T-helper 2 cell (primary cell): ENCODE measurements around the gene FLRT2.

Experiments used
- DNase-seq, 5 experiments: peaks; one replicate each; pipeline versions ENCODE4 v3.0.0 to v3.0.0-alpha.2; 2012 to 2022

The FLRT2 gene

DNA sequence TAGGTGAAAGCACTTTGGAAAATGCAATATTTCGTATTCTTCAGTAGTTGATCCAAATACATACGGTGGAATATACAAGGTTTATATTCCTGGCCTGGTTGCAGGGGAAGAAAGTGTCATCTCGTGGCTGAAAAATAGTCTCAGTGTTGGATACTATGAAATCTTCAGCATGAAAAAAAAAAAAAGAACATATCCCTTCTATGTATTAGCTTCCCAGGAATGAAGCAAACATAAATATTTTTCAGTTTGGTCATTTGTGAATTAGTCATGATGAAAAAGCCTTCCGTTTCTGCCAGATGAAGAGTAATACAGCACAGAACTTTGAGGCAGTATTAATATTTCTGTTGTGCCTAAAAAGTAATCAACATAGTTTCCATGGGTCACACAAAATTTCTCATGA lies 36.7 kb downstream of the FLRT2 start:
- no peak for DNase-seq

DNA sequence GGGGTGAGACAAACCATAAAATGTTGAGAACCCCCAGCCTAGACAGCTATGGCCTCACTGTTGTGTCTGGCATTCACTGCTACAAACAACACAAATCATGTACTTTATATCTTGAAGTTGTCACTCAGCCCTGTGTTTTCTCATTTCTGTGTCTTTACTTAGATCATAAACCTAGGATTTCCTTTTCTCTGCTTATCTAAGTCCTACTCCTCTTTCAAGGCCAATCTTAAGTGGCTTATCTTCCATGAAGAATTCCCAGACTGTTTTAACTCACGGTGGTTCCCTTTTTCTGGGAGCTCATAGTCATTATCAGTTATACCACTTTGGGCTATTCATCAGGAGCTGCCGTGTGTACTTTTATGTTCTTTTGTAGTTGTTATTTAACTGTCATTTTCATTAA lies 42.1 kb downstream of the FLRT2 start:
- no peak for DNase-seq

DNA sequence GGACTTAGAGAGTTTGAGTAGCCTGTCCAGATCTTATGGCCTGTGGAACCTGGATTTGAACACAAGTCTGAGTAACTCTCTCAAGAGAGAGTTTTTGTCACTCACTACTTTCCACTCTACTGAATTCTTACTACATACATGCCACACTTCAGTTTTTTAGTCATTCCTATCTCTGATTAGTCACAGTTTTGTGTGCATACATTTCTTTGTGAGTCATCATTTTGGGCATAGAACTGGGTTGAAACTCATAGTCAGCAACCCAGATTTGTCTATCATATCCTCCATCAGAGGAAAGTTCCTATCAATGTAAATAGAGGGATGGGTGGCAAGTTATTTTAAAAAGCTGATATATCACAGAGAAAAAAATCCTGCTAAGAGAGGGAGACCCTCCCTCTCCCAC lies 42.9 kb downstream of the FLRT2 start:
- no peak for DNase-seq

DNA sequence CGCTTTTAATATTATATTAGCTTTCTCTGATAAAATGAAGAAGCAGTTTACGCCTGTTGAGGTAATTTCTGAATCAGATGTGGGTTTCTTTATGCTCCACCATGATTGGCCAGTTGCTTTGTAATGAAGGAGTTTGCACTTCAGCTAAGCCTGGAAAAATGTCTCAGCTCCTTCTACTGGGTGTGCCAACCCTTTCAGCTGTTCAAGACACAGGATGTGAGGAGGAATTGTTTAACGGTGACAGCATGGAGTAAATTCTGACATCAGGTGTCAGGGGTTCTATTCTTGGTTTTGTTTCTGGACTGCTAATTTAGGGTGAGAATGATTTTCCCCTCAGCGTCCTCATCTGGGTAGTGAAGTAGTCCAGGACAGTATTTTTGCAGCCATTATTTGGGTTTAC lies 43.5 kb downstream of the FLRT2 start:
- DNase-seq, result no peak

DNA sequence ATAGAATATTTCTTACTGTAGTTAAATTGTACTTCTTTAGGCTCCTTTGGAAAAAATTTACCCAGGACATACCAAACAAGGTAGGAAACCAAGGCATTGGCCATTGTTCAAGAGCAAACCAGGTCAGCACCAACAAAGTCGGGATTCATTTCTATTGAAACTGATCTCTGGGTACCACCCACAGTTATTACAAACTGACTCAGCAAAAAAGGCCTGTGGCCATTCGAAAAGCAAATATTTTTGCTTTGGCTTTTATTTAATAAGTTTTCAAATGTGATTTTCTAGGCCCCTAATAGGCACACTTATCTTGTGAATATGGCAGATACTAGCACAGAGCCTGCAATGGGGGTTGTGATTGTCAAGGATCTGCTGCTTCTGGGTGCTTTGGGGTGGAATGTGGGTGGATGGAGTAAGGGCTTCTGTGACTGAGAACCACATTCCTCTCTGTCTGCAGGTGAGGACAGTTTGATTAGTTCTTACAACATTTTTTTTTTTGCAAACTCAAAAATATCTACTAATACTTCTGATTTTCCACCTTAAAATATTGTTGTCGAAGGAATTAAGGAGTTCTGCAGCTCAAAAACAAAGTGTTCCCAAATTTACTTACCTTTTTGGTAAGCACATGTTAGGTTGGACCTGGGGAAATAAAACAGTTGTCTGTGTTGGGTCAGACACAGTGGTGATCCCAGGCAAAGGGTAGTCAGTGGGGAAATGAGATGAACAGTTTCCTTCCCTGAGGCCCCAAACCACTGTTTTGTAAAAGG lies 45.1 kb downstream of the FLRT2 start:
- no peak for DNase-seq

DNA sequence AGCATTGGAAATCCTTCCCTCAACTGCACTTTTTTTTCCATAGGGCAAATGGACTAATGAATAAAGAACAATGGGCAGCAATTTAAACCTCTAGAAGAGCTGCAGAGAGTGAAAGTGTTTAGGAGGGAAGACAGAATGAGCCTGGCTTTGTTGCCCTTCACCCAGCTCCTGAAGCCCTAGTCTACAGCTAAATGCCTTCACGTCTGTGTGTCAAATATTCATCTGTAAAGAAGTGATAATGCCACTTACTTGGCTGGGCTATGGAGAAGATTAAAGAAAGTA lies 45.6 kb downstream of the FLRT2 start:
- DNase-seq, result no peak

DNA sequence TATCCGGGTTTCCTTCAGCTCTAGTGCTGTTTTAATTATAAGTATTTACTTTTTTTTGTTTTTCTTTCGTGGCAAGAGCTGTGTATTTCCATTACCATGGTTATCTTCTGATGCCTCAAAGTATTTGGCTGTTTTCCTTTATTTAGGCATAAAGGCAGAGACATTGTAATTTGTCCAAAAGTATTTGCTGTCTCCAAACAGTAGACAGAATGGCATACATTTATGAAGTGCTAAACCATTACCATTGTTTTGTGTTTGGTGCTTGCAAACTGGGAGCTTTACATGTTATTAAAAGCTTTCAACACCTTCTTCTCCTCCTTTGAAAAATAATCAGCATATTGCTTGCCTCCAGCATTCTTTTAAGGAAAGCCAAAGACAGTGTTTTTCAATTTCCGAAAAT lies 46.3 kb downstream of the FLRT2 start:
- no peak for DNase-seq

DNA sequence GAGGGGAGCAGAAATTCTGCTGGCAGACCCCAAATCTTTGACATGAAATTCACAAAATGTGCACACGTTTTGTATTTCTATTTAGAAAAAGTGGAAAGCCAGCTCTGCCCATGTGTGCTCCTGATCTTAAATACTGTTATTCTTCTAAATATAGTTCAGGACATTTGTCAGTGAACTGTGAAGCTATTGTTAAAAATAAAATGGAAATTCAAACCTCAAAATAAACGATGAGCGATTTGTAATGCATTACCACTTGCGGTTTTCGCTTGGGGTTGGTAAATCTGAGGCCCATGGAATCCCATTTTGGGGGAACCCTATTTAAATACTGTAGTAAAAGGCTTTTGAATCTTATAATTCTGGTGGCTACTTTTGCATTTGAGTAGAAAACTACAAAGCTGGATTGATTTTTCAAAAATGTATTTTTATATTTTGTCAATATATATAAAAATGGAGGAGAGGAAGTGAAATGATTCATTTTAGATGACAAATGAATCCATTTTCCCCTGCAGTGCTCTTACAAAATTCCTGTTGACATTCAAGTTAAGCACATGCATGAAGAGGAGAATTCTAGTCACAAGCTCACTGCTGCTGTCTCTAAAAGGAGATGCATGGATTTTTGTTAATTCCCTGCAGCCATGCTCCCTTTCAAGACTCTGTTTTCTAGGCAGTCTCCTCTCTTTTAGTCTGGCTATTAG lies 47.1 kb downstream of the FLRT2 start:
- no peak for DNase-seq

DNA sequence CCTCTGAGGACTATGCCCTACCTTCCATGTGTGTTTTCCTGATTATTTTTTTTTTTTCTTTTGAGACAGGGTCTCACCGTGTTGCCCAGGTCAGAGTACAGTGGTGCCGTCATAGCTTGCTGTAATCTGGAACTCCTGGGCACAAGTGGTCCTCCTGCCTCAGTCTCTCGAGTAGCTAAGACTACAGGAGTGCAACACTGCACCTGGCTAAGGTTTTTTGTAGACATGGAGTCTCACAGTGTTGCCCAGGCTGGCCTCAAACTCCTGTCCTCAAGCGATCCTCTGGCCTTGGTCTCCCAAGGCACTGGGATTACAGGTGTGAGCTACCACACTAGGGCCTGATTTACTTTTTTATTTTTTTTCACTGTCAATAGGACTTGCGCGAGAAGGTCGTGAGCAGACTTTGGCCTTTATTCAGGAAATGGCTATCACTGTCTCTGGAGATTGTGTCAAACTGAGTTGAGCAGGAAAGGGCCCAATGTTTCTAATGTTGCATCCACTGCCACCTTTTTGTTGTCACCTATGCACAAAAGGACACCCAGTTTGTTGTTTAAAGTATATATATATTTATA lies 47.7 kb downstream of the FLRT2 start:
- no peak for DNase-seq

DNA sequence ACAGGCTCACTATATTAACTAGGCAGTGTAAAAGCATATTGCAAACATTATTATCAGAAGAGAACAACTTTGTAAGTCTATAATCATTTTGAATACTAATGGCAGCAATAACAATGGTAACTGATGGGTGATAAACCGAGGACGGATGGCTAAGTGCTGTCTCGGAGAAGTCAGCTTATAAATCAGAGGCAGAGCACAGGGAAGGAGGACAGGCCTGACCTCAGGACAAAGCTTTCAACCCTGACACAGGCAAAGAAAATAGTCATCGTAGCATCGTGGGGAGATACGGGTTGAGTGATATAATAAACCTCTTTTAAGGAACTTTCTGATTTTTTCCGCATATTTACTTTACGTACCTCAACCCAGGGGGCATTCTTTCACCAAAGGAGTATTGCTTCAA lies 48.4 kb downstream of the FLRT2 start:
- no peak for DNase-seq

DNA sequence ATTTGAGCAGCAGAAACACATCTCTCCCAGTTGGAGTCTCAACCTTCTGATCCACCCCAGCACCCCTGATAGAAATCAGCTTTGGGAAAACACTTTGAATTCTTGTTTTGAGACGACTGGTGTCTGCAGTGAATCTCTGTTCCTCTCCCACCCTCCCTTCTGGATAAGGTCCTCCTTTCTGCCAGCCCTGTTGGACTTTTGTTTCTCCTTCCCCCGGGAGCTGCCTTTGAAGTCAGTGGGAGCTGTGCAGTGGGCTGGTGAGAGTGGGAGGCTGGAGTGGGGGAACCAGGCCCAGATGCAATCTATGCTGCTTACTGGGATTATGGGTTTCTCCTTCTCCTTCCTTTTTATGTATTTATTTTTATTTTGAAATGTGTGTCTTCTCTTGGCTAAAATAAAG lies 49.0 kb downstream of the FLRT2 start:
- no peak for DNase-seq

DNA sequence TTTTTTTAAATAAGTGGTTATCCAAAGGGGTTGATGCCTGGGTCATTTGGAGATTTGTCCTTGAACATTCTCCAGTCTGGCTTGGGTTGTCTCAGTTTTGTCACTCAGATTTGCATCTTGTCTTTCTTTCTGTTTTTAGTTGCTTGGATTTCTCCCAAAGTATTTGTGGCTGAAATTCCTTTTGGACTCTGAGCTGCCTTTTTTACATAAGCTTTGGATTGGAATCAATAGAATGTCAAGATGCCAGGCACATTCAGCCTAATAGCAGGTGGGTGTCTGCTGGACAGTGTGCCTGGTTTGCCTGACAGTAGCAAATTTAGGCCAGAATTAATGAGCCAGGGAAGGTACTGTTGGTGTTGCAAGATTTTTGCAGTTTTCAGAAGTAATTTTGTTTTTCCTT lies 50.0 kb downstream of the FLRT2 start:
- DNase-seq, result no peak

DNA sequence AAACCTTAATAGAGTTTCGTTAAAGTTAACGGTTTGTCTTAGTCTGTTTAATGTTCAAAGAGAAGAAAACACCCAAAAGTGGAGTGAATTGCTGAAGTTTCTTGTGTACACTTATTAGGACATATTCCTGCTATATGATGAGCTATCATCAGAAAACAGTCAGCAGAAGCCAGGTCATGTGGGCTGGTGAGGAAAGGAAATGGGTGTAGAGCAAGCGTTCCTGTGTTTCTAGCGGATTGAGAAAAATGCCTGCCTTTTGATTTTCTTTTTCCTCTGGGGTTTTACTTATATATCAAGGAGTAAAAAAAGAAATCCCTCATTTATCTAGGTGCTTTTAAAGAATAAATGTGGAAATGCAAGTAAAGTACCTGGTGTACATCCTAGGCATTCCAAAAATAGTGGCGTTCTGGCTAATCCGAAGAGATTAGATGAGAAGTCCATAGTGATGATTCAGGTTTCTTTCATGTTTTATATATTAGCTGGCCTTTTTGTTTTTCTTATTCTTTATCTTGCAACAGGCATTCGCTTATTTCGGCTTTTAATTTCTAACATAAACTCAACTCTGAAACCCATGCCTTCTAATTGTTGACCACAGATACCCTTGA lies 50.7 kb downstream of the FLRT2 start:
- DNase-seq, result no peak

DNA sequence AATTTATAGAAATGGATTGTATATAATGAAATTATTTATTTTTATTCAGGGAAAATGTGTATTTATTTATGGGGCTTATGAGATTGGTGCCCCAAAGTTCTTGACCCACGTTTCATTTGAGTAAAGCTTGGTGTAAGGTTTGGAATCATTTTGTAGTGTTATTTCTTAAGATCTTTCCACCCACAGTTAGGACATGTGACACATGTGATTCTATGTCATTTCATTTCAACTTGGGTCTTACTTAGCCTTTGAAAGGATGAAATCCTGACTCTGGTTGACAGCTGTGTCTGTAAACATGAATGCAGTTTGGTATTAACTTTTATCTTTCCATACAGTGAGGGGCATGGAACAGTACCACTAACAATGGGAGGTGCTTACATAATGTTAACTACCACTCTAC lies 51.7 kb downstream of the FLRT2 start:
- no peak for DNase-seq

DNA sequence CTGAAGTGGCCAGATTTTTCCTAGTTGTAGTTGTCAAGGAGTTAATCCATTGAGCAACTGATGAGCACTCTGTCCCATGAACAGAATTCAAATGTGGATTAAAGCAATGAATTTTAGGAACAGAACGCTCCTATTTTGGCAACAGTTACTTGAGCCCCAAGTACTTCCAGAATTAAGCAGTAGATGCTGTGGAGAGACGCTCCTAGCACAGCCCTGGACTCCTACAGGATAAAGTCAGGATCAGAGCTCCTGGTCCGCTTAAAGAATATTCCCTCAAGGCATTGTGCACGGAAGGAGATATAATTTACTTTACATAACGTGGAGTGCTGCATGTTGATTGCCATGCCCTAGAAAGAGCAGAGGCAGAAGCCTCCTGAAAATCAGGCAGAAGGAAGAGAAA lies 53.4 kb downstream of the FLRT2 start:
- DNase-seq, result no peak

DNA sequence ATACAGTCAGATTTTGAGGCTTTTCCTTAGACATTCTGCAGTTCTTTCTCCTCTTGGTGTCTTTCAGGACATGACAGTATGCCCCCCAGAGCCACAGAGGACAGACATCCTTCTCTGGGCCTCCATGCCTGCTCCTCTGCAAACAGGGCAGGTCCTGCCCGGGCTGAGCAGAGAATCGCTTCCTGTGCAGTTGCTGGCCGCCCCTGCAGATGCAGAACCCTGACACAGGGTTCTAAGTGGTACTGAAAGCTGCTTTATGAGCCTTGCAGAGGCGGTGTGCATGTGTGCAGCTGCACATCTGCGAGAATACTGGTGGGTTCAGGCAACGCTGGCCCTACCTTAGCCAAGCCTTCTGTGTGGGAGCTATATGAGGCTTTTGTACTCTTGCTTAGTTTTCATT lies 54.5 kb downstream of the FLRT2 start:
- DNase-seq, result no peak

DNA sequence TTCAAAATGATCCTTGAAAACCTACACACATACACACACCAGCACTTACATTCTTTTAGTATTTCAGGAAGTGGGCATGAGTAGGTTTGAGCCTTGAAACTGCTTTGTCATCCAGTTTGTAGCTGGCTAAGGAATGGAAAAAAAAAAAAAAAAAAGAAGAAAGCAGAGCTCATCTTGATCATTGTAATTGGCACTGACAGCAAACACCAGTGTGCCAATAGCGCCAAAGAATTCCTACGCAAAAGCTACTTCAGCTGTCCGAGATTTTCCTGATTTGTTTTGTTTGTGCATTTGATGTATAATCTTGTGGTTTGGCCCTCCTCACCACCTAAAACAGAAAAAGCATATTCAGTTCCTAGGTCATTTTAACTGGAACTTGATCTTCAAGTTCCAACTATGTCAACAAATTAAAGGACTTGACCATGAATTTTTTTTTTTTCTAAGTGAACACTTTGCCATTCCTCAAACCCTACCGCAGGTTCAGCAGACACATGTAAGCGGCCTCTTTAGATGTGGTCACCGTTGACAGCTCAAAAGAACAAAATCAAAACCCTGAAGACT lies 57.3 kb downstream of the FLRT2 start:
- no peak for DNase-seq

DNA sequence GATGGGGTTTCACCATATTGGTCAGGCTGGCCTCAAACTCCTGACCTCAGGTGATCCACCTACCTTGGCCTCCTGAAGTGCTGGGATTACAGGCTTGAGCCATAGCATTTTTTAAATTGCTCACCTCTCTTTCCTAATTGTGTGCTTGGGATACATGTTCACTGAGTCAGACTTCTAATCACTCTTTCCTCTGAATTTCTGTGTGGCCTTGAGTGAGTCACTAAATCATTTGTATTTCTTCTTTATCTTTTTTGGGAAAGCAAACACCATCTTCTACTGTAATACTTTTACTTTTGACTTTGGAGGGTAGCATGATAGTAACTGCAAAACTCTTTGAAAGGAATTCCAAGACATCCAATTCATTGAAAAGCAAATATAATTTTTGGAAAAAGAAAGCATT lies 60.8 kb downstream of the FLRT2 start:
- DNase-seq, result no peak

DNA sequence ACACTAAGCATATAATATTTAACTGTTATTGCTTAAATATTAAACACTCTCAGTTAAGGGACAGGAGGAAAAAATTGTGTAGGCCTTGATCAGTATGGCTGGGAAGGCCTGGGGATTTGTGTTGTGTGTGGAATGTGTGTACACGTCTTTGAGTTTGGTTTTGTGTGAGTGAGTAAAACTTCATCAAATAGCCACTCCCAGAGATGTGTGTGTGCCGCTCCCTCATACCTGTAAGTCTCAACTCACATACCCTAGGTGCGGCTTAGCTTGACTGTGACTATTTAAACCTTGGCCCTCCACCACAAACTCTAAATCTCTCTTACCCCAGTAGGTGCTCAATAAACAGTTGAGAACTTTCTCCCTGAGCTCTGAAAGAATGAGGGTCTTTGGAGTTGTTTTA lies 64.3 kb downstream of the FLRT2 start:
- no peak for DNase-seq

DNA sequence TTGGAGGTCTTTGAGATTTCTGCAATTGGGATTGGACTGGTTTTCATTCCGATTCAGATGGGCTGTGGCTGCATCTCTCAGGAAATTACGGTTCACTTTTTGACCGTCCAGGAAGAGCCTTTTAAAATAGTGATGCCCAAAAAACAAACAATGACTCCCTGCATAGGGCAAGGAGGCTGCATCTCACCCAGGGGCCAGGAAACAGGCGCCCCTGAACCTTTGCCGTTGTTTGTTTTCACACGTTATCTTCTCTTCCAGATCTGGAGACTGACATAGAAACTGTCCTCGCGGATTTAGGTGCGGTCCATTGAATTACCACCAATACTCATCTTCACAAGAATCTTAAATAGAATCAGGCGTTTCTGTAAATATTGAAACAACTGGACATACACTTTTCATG lies 66.0 kb downstream of the FLRT2 start:
- DNase-seq, result no peak

DNA sequence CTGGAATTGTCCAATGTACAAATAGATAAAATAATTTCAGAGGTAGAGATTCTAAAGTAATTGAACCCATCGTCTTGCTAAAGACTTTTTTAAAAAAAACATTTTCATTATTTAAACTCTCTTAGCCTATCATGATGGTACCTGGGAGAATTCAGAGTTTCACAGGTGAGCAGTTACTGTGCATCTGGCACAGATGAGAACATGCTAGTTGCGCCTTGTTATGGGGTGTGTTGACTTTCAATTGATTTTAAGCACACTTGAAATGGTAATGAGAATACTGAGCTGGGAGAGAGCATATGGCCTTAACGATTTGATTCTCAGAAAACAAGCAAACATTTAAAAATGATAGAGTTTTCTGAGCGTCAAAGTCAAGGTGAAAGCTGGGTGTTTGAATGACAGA lies 66.6 kb downstream of the FLRT2 start:
- no peak for DNase-seq

DNA sequence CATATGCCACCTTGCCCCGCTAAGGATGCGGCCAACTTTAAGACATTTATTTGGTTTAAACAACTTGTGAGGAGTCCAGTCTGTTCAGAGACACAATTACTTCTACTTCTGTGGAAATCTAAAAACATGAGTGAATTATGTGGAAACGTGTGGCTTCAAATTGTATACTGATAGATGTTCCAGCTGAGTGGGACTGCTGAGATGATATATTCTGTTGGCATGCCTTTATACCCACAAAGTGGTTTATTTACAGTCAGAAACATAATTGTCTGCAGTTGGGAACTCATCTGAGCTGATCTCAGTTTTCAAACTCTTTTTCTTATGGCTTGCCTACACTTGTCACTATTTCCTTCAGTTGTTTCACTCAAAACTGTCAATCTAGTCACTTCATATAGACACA lies 67.8 kb downstream of the FLRT2 start:
- DNase-seq, result no peak

DNA sequence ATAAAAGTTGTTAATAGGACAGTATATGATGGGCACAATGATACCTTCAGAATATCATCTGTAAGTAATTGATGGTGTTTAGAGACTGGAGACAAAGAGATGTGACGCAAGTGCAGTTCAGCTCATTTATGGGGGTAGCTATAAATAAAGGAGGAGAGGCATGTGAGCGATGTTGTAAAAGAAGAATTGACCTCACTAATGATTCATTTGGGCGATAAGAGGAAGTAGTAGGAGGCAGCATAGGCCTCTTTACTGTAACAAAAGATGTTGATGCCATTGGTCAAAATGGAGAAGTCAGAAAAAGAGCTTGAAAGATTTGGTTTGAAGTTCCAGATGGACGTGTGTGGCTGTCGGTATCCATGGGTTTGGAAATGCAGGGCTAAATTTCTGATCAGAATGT lies 70.0 kb downstream of the FLRT2 start:
- no peak for DNase-seq

DNA sequence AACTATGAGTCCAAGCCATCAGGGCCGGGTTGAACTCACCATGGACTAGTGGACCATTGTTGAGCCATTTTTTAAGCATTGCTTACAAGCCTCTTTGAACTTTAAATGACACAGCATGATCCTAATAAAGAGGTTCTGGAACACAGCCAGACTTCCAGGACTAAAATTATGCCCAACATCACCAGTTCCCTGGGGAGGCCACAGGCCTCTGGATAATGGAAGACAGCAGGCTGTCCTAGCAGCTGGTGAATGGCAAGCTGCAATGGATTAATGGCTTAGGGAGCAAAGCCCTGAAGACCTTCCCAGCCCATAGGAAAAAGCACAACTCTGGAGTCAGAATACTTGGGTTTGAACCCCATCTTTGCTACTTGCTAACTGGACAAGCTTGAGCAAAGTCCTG lies 71.3 kb downstream of the FLRT2 start:
- no peak for DNase-seq
